OCI-LY1 (cell line): Measurements from ENCODE around the gene TEPSIN.

Experiments
- EZH2 ChIP-seq: fragments of 200-600 bp; sonication (generic), shearing (Covaris generic); IDR thresholded peaks from 2 replicates; pipeline ENCODE4 v1.8.0; 2017; ENCODE audit warnings: borderline replicate concordance, mixed run types, mild to moderate bottlenecking, antibody characterized with exemption, low read length, moderate library complexity, mixed read lengths
- TF ChIP-seq, protein P1 (sequence below): fragments of 200-600 bp; sonication (generic), shearing (Covaris generic); IDR thresholded peaks from 2 replicates; pipeline ENCODE4 v1.5.1; 2017; ENCODE audit warnings: mild to moderate bottlenecking, antibody characterized with exemption, low read length, moderate library complexity, mixed read lengths

DNA sequence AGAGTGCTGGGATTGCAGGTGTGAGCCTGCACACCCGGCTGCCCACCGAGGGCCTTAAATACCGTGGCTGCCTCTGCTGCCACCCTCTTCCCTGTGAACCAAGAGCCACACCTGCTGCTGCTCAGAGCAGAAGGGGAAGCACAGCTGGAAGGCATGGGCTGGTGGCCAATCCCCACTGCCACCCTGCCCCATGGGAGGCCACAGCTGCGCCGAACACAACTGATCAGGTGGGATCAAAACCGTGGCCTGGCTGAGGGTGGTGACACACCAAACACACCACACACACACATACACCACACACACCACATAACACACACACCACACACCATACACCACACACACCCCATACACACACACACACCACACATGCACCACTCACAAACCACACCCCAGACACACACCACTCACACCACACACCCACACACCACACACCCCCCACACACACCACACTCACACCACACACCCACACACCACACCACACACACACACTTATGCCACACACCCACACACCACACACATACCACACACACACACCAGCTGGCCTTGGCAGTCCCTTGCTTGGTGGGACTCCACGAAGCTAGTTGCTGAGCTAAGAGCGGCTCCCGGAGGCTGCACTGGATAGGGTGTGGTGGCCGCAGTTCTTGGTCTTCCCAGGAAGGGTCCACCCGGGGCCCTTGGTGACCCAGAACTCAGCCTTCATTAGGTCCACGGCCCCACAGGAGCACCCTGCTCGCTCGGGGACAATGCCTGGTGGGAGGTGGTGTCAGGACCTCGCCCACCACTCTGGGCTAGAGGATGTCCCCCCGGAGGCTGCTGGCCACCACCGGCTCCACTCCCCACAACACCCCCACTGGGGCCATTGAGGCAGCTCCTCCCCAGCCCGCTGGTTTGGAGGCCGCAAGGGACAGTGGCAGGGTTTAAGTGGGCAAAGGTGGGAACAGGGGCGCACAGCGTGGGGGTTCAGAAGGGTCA is 31.0 kb downstream of the TEPSIN start:
- TF ChIP-seq, protein P1, sequence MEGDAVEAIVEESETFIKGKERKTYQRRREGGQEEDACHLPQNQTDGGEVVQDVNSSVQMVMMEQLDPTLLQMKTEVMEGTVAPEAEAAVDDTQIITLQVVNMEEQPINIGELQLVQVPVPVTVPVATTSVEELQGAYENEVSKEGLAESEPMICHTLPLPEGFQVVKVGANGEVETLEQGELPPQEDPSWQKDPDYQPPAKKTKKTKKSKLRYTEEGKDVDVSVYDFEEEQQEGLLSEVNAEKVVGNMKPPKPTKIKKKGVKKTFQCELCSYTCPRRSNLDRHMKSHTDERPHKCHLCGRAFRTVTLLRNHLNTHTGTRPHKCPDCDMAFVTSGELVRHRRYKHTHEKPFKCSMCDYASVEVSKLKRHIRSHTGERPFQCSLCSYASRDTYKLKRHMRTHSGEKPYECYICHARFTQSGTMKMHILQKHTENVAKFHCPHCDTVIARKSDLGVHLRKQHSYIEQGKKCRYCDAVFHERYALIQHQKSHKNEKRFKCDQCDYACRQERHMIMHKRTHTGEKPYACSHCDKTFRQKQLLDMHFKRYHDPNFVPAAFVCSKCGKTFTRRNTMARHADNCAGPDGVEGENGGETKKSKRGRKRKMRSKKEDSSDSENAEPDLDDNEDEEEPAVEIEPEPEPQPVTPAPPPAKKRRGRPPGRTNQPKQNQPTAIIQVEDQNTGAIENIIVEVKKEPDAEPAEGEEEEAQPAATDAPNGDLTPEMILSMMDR = no peak
- TF ChIP-seq EZH2 = no peak
